Measurements from ENCODE around the gene CCDC171.

- TF ChIP-seq, protein P1, sequence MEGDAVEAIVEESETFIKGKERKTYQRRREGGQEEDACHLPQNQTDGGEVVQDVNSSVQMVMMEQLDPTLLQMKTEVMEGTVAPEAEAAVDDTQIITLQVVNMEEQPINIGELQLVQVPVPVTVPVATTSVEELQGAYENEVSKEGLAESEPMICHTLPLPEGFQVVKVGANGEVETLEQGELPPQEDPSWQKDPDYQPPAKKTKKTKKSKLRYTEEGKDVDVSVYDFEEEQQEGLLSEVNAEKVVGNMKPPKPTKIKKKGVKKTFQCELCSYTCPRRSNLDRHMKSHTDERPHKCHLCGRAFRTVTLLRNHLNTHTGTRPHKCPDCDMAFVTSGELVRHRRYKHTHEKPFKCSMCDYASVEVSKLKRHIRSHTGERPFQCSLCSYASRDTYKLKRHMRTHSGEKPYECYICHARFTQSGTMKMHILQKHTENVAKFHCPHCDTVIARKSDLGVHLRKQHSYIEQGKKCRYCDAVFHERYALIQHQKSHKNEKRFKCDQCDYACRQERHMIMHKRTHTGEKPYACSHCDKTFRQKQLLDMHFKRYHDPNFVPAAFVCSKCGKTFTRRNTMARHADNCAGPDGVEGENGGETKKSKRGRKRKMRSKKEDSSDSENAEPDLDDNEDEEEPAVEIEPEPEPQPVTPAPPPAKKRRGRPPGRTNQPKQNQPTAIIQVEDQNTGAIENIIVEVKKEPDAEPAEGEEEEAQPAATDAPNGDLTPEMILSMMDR (IDR thresholded peaks at IDR 0.05; ENCODE audit: poor library complexity, severe bottlenecking), result no peak
- TF ChIP-seq POLR2AphosphoS5 (IDR thresholded peaks at IDR 0.05) (no peak), TAF1 (IDR thresholded peaks at IDR 0.05; ENCODE audit: low read depth) (no peak), EZH2 (IDR thresholded peaks at IDR 0.05; ENCODE audit: borderline replicate concordance, insufficient read depth, low read length, poor library complexity, severe bottlenecking) (no peak)
- TF ChIP-seq, protein P2, sequence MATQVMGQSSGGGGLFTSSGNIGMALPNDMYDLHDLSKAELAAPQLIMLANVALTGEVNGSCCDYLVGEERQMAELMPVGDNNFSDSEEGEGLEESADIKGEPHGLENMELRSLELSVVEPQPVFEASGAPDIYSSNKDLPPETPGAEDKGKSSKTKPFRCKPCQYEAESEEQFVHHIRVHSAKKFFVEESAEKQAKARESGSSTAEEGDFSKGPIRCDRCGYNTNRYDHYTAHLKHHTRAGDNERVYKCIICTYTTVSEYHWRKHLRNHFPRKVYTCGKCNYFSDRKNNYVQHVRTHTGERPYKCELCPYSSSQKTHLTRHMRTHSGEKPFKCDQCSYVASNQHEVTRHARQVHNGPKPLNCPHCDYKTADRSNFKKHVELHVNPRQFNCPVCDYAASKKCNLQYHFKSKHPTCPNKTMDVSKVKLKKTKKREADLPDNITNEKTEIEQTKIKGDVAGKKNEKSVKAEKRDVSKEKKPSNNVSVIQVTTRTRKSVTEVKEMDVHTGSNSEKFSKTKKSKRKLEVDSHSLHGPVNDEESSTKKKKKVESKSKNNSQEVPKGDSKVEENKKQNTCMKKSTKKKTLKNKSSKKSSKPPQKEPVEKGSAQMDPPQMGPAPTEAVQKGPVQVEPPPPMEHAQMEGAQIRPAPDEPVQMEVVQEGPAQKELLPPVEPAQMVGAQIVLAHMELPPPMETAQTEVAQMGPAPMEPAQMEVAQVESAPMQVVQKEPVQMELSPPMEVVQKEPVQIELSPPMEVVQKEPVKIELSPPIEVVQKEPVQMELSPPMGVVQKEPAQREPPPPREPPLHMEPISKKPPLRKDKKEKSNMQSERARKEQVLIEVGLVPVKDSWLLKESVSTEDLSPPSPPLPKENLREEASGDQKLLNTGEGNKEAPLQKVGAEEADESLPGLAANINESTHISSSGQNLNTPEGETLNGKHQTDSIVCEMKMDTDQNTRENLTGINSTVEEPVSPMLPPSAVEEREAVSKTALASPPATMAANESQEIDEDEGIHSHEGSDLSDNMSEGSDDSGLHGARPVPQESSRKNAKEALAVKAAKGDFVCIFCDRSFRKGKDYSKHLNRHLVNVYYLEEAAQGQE (IDR thresholded peaks at IDR 0.05; ENCODE audit: borderline replicate concordance), result no peak
These were observed 412.5 kb downstream of the CCDC171 start for GRCh38 chr9:15965246-15965745.
